ENCODE measurements around the gene GPR35. TPM values are rescaled to one million over a fixed set of nuclear protein-coding genes. Genes with fewer than 3 reads are reported as not detected.

GPR35 gene
- total RNA-seq, 2 donors from 2014 or later: 0.55 to 0.71 TPM

DNA sequence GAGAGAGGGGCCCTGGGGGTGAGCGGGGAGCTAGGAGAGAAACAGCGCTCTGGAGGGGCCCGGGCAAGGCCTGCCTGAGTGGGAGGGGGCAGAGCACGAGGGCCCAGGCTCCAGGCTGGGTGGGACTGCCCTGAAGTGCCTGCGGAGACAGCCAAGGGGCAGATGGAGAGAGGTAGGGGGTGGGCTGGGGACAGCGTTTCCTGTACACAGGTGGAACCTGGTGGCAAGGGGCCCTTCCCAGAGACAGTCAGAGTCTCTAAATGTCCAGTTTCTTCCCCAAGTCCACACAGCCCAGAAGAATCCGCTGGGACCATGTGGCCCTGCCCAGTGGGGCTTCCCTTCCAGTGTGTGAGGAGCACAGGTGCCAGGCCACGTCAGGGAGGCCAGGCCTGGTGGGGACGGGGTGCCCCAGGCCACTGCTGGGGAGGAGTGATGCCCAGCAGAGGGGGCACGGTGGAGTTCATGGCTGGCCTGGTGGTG is 1.7 kb upstream of the GPR35 start:
- Histone ChIP-seq H3K4me1 (ENCODE audit: control insufficient read depth, insufficient read depth, low read length) (no peaks in the 10 kb centered on the region), H3K36me3 (ENCODE audit: control insufficient read depth, insufficient read depth, low read length) (no peaks in the 10 kb centered on the region), H3K27me3 (ENCODE audit: control insufficient read depth, insufficient read depth, low read length, poor library complexity, severe bottlenecking) (no peaks in the 10 kb centered on the region), H3K27ac (ENCODE audit: low read depth, low read length) (no peak overlapping the region), H3K9me3 (ENCODE audit: control insufficient read depth, low read length) (peaks cover 7% of the 10 kb centered on the region), H3K9ac (ENCODE audit: extremely low read depth, low read length, poor library complexity, severe bottlenecking) (no peak overlapping the region), H3K4me3 (ENCODE audit: low read length) (no peak overlapping the region)
- TF ChIP-seq CTCF (conservative IDR thresholded peaks at IDR 0.05): no peak
- Mint-ChIP-seq H3K4me3 (no peak overlapping the region), H3K27ac (no peak overlapping the region), H3K4me1 (peaks cover 3% of the 10 kb centered on the region), H3K9me3 (peaks cover 7% of the 10 kb centered on the region), H3K36me3 (ENCODE audit: low read depth) (no peaks in the 10 kb centered on the region), H3K27me3 (ENCODE audit: insufficient read depth) (peaks cover 3% of the 10 kb centered on the region)
- DNase-seq: peak; percentile 40
- 90 to 100% methylated on average over 5 to 10 of the region's 10 CpGs for WGBS, 2 experiments (ENCODE audit: insufficient coverage in 1 of 2, insufficient read length in 1 of 2)

- Mint-ChIP-seq H3K27ac (no peak overlapping the region), H3K27me3 (ENCODE audit: insufficient read depth) (no peaks in the 10 kb centered on the region), H3K9me3 (no peaks in the 10 kb centered on the region), H3K4me3 (no peak overlapping the region), H3K36me3 (ENCODE audit: low read depth) (no peaks in the 10 kb centered on the region), H3K4me1 (peaks cover 3% of the 10 kb centered on the region)
- Histone ChIP-seq H3K4me1 (ENCODE audit: control insufficient read depth, insufficient read depth, low read length) (no peaks in the 10 kb centered on the region), H3K4me3 (ENCODE audit: low read length) (no peak overlapping the region), H3K36me3 (ENCODE audit: control insufficient read depth, insufficient read depth, low read length) (no peaks in the 10 kb centered on the region), H3K9me3 (ENCODE audit: control insufficient read depth, low read length) (no peaks in the 10 kb centered on the region), H3K27ac (ENCODE audit: low read depth, low read length) (no peak overlapping the region), H3K27me3 (ENCODE audit: control insufficient read depth, insufficient read depth, low read length, poor library complexity, severe bottlenecking) (no peaks in the 10 kb centered on the region), H3K9ac (ENCODE audit: extremely low read depth, low read length, poor library complexity, severe bottlenecking) (no peak overlapping the region)
- 84 to 86% methylated on average over 9 to 24 of the region's 24 CpGs for WGBS, 2 experiments (ENCODE audit: insufficient coverage in 1 of 2, insufficient read length in 1 of 2)
- TF ChIP-seq CTCF (conservative IDR thresholded peaks at IDR 0.05): no peak
- DNase-seq: peak; percentile 37
These were observed 1.0 kb upstream of the GPR35 start for GRCh38 chr2:240624011-240624949.

- Histone ChIP-seq H3K4me1 (ENCODE audit: control insufficient read depth, insufficient read depth, low read length) (no peaks in the 10 kb centered on the region), H3K27me3 (ENCODE audit: control insufficient read depth, insufficient read depth, low read length, poor library complexity, severe bottlenecking) (no peaks in the 10 kb centered on the region), H3K27ac (ENCODE audit: low read depth, low read length) (no peak overlapping the region), H3K36me3 (ENCODE audit: control insufficient read depth, insufficient read depth, low read length) (no peaks in the 10 kb centered on the region), H3K9ac (ENCODE audit: extremely low read depth, low read length, poor library complexity, severe bottlenecking) (no peak overlapping the region), H3K9me3 (ENCODE audit: control insufficient read depth, low read length) (no peaks in the 10 kb centered on the region), H3K4me3 (ENCODE audit: low read length) (no peak overlapping the region)
- Mint-ChIP-seq H3K4me1 (peaks cover 3% of the 10 kb centered on the region), H3K9me3 (no peaks in the 10 kb centered on the region), H3K27me3 (ENCODE audit: insufficient read depth) (no peaks in the 10 kb centered on the region), H3K36me3 (ENCODE audit: low read depth) (no peaks in the 10 kb centered on the region), H3K4me3 (no peak overlapping the region), H3K27ac (no peak overlapping the region)
- WGBS, 2 experiments (ENCODE audit: insufficient coverage in 1 of 2, insufficient read length in 1 of 2): 86 to 90% methylated on average over 9 to 21 of the region's 21 CpGs
- peak; percentile 43 for DNase-seq
- no peak for TF ChIP-seq CTCF (conservative IDR thresholded peaks at IDR 0.05)
These were observed 1.4 kb downstream of the GPR35 start for GRCh38 chr2:240626531-240627300.
